Stimulated activated CD8-positive, alpha-beta memory T cell treated with anti-CD3 and anti-CD28 coated beads, Interleukin-4, amount 100 ng/mL, for 24 hours (primary cell): ENCODE measurements around the gene LSM2.

Experiments
- DNase-seq: peaks from one replicate; pipeline ENCODE4 v3.0.0-alpha.2; 2020; ENCODE audit warnings: low read depth

LSM2 gene

DNA sequence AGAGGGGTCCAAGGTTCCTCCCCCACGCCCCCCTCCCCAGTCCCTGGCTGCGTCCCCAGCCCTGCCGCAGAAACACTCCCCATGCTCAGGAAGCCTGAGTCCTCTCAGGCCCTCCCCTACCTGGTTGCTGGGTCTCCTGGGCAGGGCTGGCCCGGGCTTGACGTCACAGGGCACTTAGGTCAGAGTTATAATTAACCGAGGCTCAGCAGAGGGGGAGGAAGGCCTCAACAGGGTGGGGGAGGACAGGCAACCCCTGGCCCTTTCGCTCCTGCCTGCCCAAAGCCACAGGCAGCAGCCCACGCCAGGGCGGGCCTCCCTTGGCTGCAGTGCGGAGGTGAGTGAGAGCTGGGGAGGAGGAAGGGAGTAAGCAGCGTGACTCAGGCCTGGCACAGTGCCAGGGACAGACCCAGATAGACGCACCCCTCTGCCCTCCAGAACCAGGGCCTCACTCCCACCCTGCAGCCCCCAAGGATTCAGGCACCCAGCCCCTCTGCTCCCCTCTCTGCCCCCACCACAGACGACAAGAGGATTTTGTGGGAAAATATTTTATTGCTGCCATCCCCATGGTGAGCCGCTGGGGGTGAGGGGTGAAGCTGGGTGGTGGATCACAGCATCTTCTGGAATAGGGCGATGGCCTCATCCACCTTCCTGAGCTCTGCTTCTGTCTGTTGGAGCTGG lies 29.6 kb downstream of the LSM2 start, which contains the start of gene VWA7:
Gene VWA7 (minus strand): TSS at position 340 of the 678 bp plus-strand sequence. CDS start 549 bp downstream, outside the sequence.
- peak; percentile 74 for DNase-seq

DNA sequence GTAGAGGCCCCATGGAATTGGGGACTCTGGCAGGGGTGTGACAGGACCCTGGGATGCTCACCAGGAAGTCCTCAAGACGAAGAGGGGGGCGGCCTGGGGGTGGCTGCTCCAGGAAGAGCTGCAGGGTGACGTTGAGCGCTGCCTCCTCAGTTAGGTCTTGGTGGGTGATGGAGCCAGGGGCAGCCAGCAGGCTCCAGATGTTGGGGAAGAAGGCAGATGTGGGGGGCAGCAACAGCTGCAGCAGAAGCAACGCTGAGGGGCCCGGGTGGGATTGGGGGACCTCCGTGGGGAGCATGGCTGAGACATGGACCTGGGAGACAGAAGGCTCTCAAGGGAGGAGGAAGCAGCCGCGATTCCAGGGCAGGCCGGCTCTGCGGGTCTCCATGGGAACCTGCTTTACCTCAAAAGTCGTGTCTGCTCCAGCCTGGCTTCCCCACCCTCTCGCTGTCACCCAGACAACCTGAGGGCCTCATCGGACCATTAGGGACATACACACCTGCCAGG lies 30.2 kb downstream of the LSM2 start:
- no peak for DNase-seq

DNA sequence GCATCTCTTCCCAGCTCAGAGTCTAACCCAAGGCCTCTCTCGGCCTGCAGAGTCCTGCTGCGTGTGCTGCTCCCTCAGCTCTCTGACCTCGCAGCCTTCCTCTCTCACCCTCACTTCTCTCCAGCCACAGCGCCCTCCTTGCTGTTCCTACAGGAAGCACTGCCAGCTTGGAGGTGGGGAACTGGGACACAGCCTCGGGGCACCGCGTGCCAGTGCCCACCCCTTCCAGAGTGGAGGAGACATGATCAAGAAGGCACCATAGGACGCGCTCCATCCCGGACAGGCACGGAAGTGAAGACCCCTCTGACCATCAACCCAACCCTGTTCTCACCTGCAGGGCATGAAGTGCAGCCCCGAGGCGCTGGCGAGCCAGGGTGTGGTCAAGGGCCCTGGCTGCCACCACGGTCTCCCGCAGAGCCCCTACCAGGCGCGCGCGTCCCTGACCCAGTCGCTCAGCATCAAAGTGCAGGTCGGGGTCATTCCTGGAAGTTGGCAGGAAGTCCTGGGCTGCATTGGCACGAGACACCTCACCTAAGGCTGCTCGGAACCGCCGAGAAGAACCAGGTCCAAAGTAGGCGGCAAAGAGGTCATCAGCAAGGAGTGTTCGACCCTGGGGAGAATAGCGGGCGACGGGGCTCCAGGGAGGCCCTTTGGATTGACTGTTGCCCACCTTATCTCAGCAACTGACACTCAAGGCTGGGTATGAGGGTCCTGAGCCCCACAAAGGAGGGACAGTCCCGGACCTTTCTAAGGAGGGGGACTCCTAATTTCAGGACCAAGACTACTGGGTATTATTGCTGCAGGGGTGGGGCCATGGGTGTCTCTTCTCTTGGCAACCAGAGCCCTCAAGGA lies 30.9 kb downstream of the LSM2 start:
- DNase-seq = no peak

- DNase-seq = no peak
Measured at GRCh38 chr6:31775184-31775583, 31.6 kb downstream of the LSM2 start.

DNA sequence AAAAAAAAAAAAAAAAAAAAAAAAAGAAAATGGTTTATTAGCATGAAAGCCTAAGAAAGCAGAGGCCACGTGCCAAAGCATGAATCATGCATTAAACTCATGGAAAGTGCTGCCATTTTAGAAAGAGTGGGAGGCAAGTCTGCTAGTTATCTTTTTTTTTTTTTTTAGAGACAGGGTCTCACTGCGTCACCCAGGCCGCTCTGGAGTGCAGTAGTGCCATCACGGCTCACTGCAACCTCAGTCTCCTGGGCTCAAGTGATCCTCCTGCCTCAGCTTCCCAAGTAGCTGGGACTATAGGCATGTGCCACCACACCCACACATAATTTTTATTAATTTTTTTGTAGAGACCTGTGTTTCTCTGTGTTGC lies 34.8 kb downstream of the LSM2 start:
- no peak for DNase-seq

GRCh38 chr6:31770860-31771259 lies 35.9 kb downstream of the LSM2 start:
- no peak for DNase-seq

- DNase-seq = peak; percentile 66
Measured at GRCh38 chr6:31769684-31770371, 36.9 kb downstream of the LSM2 start.

DNA sequence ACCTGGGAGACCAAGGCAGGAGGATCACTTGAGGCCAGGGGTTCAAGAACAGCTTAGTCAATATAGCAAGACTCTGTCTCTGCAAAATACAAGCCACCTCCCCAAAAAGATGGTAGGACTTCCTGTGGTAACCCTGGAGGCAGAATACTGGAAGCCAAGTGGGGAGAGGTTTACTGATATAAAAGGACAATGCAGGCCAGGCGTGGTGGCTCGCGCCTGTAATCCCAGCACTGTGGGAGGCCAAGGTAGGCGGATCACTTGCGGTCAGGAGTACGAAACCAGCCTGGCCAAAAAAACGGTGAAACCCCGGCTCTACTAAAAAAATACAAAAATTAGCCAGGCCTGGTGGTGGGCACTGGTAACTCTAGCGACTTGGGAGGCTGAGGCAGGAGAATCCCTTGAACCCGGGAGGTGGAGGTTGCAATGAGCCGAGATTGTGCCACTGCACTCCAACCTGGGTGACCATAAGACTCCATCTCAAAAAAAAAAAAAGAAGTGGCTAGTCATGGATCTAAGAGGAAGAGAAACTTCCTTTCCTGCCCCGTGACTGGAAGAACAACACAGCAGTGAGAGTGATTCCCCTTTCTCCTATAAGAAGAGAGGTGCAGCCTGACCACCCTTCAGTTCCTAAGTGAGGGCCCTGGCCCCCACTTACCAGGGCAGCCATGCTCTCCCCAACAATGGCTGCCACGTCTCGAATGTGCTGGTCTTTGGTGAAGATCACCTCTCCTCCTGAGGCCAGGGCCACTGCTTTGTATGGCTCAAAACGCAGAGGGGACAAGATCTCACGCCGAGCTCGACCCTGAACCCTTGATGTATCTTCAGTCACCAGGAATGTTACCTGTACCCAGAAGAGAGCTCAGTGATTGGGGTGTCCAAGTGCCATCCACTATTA lies 38.2 kb downstream of the LSM2 start:
- DNase-seq = no peak

GRCh38 chr6:31767096-31767645 lies 39.6 kb downstream of the LSM2 start:
- DNase-seq = no peak

- DNase-seq = no peak
Measured at GRCh38 chr6:31765910-31766794, 40.6 kb downstream of the LSM2 start.

- no peak for DNase-seq
Measured at GRCh38 chr6:31765559-31765909, 41.2 kb downstream of the LSM2 start.

GRCh38 chr6:31764198-31764597 lies 42.6 kb downstream of the LSM2 start:
- DNase-seq = no peak

GRCh38 chr6:31763619-31763940 lies 43.2 kb downstream of the LSM2 start:
- no peak for DNase-seq

- no peak for DNase-seq
Measured at GRCh38 chr6:31762878-31763618, 43.7 kb downstream of the LSM2 start.

- no peak for DNase-seq
Measured at GRCh38 chr6:31762356-31762755, 44.4 kb downstream of the LSM2 start, which contains the start of gene SAPCD1. Gene SAPCD1, plus strand, starts transcription at chr6:31762656. Its CDS starts 399 bp downstream, at chr6:31763055.

DNA sequence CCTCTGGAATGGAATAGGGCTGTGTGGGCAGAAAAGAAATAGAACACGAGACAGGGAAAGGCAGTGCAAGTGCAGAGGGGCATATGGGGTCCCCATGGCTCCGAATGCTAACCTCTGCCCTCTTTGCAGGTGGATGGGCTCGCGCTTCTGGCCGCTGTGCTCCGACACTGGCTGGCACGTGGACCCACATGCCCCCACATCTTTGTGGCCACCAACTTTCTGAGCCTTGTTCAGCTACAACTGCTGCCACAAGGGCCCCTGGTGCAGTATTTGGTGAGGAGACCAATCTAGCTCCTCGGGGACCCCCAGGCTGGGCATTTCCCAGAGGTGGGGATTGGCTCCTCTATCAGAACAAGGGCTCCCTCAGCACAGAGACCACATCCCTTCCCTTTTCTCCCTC lies 45.4 kb downstream of the LSM2 start:
- no peak for DNase-seq

DNA sequence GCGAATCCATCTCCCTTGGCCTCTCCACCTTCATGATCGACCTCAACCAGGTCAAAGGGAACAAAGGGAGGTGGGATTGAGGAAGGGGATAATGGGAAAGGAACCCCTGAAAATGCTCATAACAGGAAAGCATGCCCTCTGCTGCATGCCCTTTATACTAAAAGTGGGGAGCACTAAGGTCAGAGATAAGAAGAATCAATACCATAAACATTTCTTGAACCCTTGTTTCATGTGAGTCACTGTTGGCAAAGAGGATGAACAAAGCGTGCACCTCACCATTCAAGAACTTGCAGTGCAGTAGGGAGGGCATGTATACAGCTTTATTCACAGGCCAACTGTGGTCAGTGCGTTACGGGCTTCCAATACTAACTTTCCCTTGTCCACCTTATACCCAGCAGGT lies 46.0 kb downstream of the LSM2 start:
- no peak for DNase-seq

DNA sequence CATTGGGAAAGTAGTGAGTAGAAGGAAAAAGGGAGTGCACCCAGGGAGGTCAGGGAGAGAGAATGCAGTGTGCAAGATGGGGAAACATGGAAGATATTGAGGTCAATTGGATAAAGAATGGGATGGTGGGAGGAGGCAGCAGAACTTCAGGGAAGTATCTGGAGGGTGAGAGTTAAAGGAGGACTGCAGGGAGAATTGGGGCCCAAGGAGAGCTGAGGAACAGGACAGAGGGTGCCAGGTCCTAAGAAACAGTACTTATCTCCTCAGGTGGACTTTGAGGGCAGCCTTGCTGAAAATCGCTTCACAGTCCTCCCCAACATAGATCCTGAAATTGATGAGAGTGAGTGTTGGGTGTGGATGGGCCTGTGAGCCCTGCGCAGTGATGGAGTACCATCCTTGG lies 48.5 kb downstream of the LSM2 start:
- DNase-seq = no peak

DNA sequence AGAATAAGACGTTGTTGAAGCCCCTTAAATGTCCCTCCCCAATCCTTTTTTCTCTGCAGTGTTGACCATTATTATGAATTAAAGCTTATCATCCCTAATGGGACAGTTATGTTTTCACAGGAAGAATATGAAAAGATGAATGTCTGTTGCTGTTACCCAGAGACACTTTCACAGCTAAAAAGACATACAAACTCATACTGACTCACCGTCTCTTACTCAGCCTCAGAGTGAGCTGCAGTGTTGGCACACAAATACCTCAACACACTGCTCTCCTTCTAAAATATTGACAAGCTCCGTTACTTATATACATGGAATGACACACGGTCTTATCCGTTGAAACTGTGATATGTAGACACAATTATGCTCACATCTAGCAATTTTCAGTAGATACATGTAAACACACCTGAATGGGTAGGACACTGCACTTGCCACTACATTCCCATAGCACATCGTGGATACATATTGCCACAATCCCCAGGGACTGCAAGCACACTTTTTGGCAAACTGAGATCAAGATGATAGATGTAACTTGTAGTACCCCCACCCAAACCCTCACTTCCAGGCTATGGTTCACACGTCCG lies 53.9 kb downstream of the LSM2 start:
- no peak for DNase-seq
